Vagina (tissue), 2 donors: Measurements from ENCODE around the gene TTC23.

Experiments
- POLR2AphosphoS5 ChIP-seq, 2 donors: sonication (generic); formaldehyde crosslinking; IDR thresholded peaks; one replicate each; pipeline ENCODE4 v1.9.0; 2017; ENCODE audit warnings: antibody characterized with exemption in 2 of 2, mild to moderate bottlenecking in 2 of 2, low read depth in 1 of 2; ENCODE audit not compliant: insufficient read depth in 1 of 2
- TF ChIP-seq, protein P1 (sequence below), 3 experiments: fragments of 450-650 bp in 2 of 3; fragments of 200-600 bp in 1 of 3; sonication (generic) in 1 of 3; IDR thresholded peaks; one replicate each; pipeline ENCODE4 v1.5.1; 2017 to 2019; ENCODE audit warnings: antibody characterized with exemption in 3 of 3, mild to moderate bottlenecking in 2 of 3, moderate library complexity in 2 of 3

- TF ChIP-seq, protein P1, sequence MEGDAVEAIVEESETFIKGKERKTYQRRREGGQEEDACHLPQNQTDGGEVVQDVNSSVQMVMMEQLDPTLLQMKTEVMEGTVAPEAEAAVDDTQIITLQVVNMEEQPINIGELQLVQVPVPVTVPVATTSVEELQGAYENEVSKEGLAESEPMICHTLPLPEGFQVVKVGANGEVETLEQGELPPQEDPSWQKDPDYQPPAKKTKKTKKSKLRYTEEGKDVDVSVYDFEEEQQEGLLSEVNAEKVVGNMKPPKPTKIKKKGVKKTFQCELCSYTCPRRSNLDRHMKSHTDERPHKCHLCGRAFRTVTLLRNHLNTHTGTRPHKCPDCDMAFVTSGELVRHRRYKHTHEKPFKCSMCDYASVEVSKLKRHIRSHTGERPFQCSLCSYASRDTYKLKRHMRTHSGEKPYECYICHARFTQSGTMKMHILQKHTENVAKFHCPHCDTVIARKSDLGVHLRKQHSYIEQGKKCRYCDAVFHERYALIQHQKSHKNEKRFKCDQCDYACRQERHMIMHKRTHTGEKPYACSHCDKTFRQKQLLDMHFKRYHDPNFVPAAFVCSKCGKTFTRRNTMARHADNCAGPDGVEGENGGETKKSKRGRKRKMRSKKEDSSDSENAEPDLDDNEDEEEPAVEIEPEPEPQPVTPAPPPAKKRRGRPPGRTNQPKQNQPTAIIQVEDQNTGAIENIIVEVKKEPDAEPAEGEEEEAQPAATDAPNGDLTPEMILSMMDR (IDR thresholded peaks at IDR 0.05) = no peak
- no peak for TF ChIP-seq POLR2AphosphoS5 (IDR thresholded peaks at IDR 0.05; ENCODE audit: insufficient read depth in 1 of 2, low read depth in 1 of 2)
These were observed 134.7 kb downstream of the TTC23 start for GRCh38 chr15:99114511-99115299.
